HG03460 (cell line): ENCODE measurements around the gene RAB11FIP3.
A peak's percentile ranks its signal among the peaks of the same experiment; 100 is the strongest.
"Not testable (repeated sequence)": the region's sequence is repeated elsewhere in the genome, so short reads cannot be mapped to it uniquely, and the experiment has no call there.

ENCODE experiments used
- ATAC-seq: cut with Tn5 transposase; IDR thresholded peaks from one replicate; pipeline ENCODE4 v1.9.1; 2021; ENCODE audit not compliant: unreplicated experiment

RAB11FIP3 gene, protein sequence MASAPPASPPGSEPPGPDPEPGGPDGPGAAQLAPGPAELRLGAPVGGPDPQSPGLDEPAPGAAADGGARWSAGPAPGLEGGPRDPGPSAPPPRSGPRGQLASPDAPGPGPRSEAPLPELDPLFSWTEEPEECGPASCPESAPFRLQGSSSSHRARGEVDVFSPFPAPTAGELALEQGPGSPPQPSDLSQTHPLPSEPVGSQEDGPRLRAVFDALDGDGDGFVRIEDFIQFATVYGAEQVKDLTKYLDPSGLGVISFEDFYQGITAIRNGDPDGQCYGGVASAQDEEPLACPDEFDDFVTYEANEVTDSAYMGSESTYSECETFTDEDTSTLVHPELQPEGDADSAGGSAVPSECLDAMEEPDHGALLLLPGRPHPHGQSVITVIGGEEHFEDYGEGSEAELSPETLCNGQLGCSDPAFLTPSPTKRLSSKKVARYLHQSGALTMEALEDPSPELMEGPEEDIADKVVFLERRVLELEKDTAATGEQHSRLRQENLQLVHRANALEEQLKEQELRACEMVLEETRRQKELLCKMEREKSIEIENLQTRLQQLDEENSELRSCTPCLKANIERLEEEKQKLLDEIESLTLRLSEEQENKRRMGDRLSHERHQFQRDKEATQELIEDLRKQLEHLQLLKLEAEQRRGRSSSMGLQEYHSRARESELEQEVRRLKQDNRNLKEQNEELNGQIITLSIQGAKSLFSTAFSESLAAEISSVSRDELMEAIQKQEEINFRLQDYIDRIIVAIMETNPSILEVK

DNA sequence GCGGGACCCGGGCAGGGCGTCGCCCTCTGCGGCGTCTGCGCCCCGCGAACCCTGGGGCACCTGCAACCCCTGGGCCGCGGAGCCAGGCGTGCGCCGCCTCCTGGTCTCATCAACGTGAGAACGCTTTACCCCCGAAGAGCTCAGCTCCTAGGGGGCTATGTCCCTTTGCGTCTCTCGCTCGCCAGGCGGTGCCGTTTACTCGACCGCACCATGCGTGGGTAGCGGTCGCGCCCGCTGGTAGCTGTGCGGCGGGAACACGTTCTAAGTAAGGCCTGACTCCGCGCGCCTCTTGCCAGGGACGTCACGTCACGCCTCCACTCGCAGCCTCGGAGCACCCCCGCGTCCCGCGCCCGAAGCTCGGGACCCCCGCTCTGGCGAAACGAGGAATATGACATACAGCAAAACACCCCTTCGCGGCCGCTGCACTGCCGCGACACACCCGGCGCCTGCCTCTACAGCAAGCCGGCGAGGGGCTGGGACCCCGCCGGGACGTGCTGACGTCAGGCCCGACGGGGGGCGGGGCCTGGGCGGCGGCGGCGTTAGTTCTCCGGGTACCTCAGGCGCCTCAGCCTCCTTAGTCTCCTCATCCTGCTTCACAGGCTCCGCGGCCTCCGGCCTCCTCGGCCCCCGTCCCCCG is at the start of gene RAB11FIP3:
Gene RAB11FIP3 (plus strand): TSS at position 568 of the 637 bp plus-strand sequence. CDS start 358 bp downstream, outside the sequence.
- ATAC-seq = peak; percentile 77

DNA sequence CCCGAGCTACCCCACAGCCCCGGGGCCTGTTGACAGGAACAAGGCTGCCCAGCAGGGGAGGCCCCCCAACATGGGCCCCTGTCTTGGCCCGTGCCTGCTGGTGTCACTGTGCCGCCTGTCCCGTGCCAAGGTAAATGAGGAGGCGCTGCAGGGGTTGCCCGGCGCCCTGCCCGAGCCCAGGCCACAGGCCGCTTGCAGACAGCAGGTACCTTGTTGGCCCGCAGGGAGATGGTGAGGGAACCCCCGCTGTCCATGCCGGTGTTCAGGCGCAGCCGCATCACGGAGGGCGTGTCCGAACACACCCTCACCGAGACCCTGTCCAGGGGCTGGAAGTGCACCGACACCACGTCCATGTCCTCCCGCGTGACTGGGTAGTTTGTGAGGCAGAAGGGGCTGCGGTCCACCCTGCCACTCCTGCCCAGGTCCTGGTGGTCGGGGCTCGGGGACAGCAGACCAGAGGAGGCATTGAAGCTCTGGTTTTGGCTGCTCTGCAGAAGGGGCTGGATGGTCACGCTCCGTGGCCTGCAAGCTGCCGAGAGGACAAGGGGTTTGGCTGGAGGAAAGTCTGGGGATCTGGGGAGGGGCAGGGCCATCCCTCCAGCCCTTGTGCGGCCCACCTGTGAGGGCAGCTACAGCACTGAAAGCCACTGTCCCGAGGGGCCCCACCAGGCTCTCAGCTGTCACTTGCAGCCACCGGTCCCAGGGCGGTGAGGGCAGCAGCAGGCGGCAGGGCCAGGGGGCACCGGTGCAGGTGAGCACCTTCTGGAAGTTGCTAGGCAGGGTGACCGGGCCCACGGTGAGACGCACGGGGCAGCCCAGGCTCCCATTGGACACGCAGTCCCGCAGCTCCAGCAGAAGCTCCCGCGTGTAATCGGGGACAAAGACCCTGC is 49.3 kb upstream of the RAB11FIP3 start:
- ATAC-seq = no peak

DNA sequence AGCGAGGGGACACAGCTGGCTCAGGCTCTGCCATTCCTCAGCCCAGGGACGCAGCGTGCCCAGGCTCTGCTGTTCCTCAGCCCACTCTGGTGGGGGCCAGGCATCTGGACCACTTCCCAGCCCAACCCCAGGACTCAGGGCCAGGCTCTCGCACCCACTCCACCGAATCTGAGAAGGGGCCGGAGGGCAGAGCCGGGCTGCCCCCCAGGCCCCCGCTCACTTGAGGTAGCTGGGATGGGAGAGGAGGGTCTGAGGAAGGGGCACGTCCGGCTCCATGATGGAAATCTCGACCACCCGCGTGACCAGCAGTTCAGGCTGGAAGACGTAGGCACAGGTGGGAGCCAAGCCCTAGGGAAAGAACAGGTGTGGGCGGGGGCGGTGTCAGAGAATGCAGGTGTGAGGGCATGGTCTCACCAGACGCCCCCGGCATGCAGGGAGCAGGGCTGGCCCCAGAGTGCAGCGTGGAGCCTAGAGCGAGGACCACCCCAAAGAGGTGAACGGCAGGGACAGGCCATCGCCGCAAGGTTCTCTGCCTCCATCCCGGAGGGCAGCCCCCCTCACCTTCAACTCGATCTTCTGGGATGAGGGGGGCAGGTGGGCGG is 48.5 kb upstream of the RAB11FIP3 start:
- ATAC-seq = no peak

- no peak for ATAC-seq
Observed at GRCh38 chr16:377419-377951, 48.0 kb upstream of the RAB11FIP3 start.

- not testable (repeated sequence) for ATAC-seq
Observed at GRCh38 chr16:378113-378820, 47.2 kb upstream of the RAB11FIP3 start.

- no peak for ATAC-seq
Observed at GRCh38 chr16:378821-379182, 46.6 kb upstream of the RAB11FIP3 start.

DNA sequence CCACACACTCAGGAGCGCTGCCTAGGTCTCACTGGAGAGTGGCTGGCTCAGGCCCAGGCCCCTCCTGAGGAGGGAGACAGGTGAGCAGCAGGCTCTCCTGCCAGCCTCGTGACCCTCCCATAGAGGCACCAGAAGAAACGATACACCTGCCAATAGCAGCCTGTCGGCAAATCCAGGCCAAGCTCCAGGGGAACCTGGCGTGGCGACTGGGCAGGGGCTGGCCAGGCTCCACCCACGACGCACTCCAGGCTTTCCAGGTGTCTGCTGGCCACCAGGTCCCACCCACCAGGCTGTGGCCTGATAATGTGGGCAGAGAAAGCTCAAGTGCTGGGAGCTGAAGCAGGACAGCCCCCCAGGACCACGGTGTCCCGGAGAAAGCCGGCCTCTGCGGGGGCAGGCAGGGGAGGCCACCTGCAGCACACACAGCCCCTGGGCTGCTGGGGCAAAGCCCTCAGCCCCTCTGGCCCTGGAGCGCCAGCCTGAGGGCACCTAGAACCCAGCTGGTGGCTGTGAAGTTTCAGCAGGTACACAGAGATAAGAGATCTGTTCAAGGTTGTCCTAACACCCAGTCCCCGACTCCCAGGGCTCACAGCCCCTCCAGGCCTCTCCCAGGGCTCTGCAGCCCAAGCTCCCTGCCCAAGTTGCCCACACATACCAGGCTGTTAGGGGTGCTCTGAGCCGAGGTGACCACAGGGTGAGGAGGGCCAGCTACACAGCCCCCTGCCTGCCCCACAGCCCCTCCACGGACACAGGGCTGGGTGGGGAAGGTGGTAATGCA is 46.1 kb upstream of the RAB11FIP3 start:
- ATAC-seq = no peak

GRCh38 chr16:379961-380761 is 45.3 kb upstream of the RAB11FIP3 start:
- ATAC-seq = no peak

GRCh38 chr16:380762-381011 is 44.8 kb upstream of the RAB11FIP3 start:
- ATAC-seq = no peak

- peak; percentile 16 for ATAC-seq
Observed at GRCh38 chr16:381012-381788, 44.2 kb upstream of the RAB11FIP3 start.

DNA sequence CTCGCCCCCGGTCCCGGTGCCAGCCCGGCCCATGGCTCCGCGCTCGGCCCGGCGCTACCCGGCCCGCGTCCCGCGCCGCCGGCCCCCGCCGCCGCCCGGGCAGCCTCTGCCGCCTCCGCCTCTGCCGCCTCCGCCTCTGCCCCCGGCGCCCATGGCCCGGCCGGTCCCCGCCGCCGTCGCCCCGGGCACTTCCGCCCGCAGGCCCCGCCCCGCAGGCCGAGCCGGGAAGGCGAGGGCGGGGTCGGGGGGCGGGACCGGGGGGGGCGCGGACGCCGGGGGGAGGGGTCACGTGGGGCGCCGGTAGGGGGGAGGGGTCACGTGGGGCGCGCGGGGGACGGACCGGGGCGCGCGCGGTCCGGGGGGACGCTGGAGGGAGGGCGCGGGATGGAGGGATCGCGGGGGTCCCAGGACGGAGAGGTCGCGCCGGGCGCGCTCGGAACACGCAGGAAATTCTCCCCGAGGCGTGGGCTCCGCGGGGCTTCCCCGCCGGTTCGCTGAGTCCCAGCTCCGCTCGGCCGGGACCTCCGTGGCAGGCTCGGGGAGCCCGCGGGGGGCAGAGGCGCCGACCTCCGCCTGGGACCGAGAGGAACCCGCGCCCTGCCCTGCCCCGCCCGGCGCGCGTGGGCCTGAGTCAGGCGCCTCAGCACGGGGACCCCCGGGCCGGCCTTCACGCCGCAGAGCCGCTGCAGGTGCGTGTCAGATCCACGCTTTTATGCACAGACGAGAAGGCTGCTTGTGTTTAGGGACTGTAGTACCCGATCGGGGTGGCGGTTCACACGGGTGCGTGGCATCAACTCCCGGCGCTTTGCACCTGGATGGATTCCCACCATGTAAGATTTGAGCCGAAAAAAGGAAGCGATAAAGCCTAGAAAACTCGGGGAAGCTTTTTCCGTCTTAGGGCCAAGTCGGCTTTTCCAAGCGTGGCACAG is 43.4 kb upstream of the RAB11FIP3 start, which contains the start of gene PGAP6:
Gene PGAP6 (minus strand): TSS at position 190 of the 929 bp plus-strand sequence. CDS start 157 bp downstream, at position 33.
- ATAC-seq = peak; percentile 49

DNA sequence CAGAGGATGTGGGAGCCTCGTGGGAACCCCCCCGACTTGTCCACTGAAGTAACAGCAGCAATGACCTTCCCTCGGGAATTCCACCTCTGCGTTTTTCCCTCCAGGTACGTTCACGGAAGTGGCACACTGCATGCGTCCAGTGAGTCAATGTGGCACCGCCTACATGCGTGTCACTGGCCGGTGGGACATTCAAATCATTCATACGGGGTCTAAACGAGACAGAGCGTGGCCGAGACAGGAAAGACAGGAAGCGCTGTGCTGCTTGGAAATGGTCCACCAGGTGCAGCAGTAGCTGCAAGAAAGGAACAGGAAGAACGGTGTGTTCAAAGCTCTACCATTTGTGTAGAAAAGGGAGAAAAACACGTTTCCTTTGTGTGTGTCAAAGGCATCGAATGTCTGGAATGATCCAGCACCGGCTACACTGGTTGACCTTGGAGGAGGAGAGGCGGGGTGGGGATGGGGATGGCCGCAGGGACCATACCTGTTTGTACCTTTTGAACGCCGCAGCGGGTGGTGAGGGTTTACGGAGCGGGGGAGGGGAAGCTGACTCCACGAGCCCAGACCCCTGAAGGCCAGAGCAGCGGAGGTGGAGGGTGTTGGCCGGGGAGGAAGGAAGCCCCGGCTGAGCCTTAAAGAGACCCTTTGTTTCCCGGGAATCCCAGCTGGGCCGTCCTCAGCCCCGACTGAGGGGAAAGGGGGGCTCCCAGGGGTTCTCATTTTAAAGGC is 42.0 kb upstream of the RAB11FIP3 start:
- no peak for ATAC-seq

- ATAC-seq = no peak
Observed at GRCh38 chr16:386641-387156, 38.8 kb upstream of the RAB11FIP3 start.

DNA sequence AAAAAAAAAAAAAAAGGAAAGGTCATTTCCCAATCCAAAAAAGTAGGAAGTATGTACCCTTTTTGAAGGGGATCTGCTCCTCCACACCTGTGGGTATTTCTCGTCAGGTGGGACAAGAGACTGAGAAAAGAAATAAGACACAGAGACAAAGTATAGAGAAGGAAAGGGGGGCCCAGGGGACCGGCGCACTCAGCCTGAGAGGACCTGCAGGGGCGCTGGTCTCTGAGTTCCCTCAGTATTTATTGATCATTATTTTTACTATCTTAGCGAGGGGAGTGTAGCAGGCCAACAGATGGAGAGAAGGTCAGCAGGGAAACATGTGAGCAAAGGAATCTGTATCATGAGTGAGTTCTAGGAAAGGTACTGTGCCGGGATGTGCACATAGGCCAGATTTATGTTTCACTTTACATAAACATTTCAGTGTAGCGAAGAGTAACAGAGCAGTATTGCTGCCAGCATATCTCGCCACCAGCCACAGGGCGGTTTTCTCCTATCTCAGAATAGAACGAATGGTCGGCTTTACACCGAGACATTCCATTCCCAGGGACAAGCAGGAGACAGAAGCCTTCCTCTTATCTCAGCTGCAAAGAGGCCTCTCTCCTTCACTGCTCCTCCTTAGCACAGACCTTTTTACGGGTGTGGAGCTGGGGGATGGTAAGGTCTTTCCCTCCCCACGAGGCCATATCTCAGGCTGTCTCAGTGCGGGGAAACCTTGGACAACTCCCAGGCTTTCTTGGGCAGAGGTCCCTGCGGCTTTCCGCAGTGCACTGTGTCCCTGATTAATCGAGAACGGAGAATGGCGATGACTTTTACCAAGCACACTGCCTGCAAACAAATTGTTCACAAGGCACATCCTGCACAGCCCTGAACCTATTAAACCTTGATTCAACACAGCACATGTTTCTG is 37.4 kb upstream of the RAB11FIP3 start:
- not testable (repeated sequence) for ATAC-seq
